GM19099 (cell line): ENCODE results near the gene IMMP2L.

Experiments used
- POLR2A ChIP-seq: IDR thresholded peaks from 3 replicates; pipeline ENCODE4 v1.6.1; 2011; ENCODE audit warnings: low read depth; ENCODE audit not compliant: insufficient read length; ENCODE audit errors: extremely low read depth

The IMMP2L gene

DNA sequence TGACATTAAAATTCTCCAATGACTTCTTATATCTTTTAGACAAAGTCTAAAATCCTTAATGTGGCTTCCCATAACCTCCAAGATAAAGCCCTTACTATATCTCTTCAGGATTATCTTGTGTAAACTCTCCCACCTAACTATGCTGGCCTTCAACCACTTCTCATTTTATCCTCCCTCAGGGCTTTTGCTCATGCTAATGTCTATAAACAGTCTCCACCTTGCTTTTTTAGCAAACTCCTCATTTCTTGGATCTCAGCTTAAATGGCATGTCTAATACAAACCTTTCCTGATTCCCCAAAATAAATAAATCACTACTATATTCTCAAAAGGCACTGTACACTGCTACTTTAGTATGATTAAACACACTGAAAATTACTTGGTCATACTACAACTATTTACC lies 290.2 kb downstream of the IMMP2L start:
- no peak for TF ChIP-seq POLR2A

DNA sequence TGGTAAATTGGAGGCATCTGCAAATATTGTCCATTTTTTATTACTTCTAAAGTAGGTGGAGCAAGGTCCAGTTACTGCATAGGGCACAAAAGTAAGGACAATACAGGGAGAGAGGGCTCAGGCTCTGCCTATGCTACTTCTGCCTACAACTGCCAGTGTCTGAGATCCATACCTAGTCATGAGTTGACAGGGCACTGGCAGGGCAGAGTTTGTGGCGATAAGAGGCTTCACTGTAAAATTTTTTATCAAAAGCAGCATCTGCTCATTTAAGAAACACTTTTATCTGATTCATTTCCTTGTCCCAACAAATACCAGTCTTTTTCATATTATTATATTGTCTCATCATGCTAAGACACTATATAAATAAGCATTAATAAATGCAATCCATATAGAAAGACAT lies 293.4 kb downstream of the IMMP2L start:
- TF ChIP-seq POLR2A: no peak

DNA sequence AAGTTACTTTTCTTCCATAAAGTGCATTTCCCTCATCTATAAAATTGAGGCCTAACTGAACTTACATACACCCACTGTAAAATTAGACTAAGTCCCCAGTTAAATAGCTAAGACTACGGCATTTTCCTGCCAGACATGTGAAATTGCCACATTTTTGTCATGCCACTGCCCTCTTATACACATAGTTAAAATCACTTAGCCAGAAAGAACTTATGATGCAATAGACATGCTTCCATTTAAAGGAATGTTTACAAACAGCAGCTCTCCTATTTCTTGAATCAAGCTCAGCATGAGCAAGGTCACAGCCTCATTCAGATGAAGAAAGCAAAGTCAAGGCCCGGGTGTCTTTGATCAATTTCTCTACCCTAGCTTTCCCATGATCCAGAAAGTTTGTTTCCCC lies 295.7 kb downstream of the IMMP2L start:
- TF ChIP-seq POLR2A: no peak

DNA sequence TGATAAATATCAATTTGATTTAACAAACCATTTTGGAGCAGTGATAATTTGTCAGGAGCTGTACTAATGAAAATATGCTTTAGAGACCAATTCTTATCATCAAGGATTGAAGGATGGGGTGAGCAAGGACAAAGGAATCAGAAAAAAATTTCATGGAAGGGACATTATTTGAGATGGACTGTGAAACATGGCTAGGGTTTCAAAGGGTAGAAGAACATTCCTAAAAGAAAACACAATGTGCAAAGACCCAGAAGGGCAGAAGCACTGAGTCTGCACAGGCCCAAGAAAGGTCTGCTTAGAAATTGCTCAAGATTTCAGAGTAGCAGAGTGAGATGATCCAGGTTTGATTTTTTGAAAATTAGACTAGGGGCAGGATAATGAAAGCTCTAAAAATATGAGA lies 296.9 kb downstream of the IMMP2L start:
- no peak for TF ChIP-seq POLR2A

DNA sequence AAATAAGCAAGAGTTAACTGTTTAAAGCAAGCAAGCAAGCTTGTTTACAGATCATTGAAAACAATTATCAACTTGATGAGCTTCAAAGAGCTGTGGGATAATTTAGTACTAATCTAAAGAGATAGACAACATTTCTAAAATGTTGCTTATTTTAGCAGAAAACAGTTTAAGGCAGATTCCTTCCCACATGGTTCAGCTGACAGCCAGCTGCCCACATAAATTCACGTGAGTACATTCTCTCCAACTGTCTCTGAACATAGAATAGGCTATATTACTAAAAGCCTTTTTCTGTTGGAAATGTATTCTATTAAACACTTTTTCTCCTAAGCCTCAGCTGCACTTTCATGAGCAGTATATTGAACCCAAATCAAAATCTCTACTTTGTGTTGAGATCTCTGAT lies 297.3 kb downstream of the IMMP2L start:
- no peak for TF ChIP-seq POLR2A

DNA sequence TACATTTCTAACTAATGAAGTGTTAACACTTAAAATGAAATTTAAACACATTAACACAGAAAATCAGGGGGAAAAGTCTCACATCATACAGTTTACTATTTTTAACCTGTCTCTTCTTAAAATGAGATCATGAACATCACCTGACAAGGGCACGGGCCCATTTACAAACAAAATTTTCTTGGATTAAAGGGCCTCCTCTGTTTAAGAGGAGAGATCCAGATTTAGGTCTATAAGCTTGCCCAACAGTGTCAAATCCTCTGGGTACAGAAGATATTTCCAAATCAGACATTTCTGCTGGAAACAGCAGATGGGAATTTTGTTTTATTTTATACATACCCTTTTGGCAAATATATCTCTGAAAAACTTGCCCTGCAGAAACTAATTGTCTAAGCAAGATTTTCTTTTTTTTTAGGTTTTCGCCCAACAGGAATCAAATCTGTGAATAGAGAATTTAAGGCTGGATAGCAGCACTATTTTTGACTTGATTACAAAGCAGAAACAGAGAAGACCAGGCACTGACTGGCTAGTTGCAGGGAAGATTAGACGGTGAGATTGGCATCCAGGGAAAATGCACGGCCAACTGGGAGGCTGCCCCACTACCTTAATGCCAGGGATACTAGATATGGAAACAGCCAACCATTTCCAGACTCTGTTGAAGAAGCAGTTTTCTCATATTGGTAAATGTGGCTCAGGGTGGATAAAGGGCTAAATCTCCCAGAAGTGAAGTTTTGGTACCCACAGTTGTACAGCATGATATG lies 298.0 kb downstream of the IMMP2L start:
- TF ChIP-seq POLR2A: no peak

DNA sequence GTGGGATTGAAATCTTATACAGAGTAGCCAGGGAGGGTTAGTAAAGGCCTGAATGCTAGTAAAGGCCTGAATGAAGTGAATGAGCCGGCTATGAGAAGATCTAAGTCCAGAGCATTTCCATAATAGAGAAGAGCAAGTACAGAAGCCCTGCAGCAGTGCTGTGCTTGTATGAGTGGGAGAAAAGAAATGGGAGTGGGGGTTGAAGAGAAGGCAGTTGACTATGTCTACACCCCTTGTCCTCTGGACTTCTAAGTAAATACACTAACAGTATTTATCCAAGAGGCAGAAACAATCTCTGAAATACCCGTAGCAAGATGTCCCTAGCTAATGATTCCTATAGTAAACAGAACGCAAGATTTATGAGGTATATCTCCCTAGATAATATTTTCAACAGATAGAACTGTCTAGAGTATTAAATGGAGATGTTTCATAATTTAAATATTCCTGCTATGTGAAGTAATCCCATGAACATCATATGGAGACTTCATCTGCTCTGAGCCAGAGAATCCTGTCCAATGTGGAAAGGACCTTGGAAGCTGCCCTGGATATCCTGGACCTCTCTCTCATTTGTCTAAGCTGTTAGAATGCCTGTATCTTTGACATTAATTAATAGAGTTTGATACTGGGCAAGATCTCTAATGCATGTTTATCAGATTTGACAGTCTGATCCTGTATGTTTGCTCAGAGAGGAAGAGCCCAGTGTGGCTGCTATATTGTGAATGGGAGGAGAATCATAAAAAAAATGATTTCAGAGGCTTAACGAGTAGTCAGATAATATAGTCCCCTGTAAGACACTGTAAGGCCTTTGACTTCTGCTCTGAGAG lies 299.8 kb downstream of the IMMP2L start:
- no peak for TF ChIP-seq POLR2A

DNA sequence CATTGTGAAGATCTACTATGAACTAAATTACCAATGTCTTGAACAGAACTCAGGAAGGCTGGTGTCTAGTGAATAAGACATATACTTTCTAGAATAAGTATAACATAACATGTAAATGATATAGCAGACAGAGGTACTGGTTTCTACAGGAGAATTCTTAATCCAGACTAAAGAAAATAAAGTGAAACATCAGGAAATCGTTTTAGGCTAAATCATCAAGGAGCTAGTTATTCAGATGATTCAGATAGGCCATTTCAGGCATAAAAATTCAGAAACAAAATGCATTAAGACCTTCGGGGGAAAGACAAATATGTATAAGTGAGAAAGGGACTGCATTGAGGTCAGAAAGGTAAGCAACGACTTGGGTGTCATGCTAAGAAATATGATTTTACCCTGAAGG lies 300.8 kb downstream of the IMMP2L start:
- TF ChIP-seq POLR2A: no peak

DNA sequence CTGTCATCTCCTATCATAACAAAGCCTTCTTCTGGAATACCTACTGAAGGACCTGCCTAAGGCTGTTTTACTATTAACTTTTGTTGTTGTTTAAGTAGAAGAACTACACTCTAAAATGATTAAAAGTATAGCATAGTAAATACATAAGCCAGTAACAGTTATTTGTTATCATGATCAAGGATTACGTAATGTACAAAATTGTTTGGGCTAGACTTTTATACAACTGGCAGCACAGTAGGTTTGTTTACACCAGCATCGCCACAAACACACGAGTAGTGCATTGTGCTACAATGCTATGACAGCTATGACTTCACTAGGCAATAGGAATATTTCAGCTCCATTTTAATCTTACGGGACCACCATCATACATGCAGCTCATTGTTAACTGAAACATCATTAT lies 302.3 kb downstream of the IMMP2L start:
- no peak for TF ChIP-seq POLR2A

DNA sequence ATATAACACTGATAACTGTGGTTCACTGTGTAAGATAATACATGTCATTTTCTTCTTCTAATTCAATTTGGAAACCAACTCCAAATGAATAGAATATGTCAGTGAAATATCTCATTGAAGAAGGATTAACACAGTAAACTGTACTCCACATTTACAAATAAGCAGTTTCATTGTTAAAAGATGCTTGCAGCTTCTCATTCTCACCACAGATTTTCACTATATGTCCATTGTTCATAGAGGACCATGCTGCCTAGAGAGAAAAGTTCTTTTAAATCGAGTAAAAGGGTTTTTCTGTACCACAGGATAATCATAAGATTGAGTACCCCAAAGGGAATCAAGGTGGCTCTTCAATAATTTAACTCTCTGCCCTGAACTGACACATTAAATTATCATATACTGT lies 305.9 kb downstream of the IMMP2L start:
- no peak for TF ChIP-seq POLR2A

DNA sequence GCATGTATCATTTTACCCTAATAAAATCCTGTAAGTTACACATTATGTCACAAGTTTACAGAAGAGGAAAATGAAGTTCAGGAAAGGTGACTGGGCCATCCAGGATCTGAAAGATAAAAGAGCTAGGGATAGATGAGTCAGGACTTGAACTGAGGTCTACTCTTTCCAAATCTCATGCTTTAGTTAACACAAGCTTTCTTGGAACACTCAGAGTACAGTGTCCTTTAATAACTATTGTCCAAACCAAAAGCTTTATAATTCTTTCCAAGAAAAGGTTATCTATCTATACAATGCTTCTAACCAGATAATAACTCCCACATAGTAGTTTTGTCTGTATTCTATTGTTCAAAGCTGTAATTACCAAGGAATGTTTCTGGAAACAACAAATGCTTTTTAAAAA lies 306.7 kb downstream of the IMMP2L start:
- TF ChIP-seq POLR2A: no peak

DNA sequence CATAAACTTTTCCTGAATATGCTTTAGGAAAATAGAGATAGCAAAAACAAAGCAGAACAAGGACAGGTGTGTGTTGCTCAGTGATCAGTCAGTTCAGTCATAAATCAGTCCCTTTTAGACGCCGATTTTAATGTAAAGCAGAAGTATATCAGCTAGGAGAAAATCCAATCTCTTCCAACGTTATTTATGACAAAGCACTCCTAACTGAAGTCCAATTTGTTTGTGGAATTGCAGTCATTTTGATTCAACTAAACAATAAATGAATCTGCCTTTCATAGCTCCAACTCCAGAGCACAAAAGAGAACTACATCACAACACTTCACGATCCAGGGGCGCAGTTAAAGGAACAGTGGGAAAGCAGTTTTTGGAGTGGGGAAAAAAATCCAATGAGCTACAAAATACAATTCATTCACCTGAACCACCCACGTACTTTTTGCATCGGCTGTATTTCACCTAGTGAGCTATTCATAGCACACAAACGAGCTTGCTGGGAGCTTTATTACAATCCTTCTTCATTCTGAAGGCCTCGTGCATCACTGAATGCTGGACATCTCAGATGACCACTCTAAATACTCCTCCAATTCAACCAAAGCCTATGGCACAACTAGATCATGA lies 320.0 kb downstream of the IMMP2L start:
- TF ChIP-seq POLR2A: no peak

DNA sequence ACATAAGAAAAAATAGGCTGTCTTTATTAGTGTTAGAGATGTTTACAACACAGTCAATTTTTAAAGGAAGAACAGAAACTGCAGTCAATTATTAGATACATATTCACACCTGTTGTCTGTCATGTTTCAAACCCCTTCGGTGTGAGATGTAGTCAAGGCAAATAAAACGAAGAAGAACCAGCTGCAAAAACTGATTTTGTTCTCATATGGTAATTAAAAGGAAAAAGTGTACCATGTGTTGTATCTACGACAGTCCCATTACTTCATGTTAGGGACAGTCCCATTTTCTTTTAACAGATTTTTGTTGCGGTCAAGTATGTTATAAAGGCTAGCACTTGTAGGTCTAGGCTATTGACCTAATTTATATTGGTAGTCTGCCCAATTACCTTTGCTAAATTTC lies 321.9 kb downstream of the IMMP2L start:
- TF ChIP-seq POLR2A: no peak

DNA sequence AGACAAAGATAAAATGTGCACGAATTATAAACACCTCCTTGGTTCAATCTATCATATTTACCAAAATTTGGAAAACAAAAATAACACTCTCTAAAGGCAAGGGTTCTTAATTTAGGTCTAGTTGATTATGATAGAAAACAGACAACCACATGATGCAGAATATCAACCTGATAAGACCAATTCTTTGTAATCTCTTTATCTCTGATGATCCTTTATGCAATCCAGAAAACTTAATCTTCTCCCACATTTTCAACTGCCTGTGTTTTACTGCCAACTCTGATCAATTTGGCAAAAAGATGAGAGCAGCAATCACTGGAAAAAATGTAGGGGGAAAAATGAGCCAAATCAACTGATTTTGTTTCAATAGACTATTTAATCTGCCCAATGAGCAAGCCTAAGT lies 322.9 kb downstream of the IMMP2L start:
- no peak for TF ChIP-seq POLR2A

DNA sequence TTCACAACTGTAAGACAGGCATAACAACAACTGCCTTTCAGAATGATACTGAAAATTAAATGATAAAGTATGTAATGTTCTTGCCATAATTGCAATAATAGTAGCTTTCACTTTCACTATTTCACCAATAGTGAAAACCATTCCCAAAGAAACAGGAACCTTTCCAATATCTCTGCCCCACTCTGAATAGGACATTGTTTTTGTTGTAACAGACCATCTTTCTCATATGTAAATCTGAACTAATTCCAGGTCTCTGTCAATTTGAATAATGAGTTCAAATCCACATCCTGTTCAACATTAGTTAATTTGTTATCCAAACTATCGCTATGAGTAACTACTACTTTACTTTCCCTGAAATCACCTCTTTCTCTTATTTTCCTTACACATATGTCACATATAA lies 323.4 kb downstream of the IMMP2L start:
- TF ChIP-seq POLR2A: no peak

DNA sequence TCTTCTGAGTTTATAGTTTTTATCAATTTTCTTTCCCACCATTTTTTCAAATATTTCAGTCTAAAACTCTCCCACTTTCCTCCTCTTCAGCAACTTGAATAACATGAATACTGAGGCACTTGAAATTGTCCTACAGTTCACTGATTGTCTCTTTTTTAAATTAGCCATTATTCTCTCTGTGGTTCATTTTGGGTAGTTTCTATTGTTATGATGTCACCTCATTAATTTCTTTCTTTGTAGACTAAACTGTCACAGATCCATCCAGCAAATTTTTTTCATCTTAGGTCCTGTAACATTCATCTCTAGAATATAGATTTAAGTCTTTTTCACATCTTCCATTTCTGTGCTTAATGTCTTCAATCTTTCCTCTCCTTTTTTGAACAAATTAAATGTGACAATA lies 326.6 kb downstream of the IMMP2L start:
- TF ChIP-seq POLR2A: no peak
